Caki2 (cell line): Measurements from ENCODE around the gene NLRC5. TPM values are rescaled to one million over a fixed set of nuclear protein-coding genes. Genes with fewer than 3 reads are reported as not detected.

ENCODE experiments used
- DNase-seq: peaks from one replicate; pipeline ENCODE4 v3.0.0-alpha.2; 2015; ENCODE audit warnings: low read depth
- in situ Hi-C: cut with HindIII; loops from 2 replicates; pipeline ENCODE4 v1.10.0; 2016; ENCODE audit warnings: low sequenced_read_pairs, low pct_unique_long_range_greater_than_20kb, mixed read lengths
- total RNA-seq: library from RNA; depleted of rRNA; stranded (reverse); fragments of >200 nt; shearing (Covaris generic); gene quantifications from 2 replicates; pipeline ENCODE4 v1.2.3, GENCODE V29; 2014; ENCODE audit warnings: low replicate concordance

Gene NLRC5
- total RNA-seq, 1 experiment from 2014 or later, result 3.1 TPM

DNA sequence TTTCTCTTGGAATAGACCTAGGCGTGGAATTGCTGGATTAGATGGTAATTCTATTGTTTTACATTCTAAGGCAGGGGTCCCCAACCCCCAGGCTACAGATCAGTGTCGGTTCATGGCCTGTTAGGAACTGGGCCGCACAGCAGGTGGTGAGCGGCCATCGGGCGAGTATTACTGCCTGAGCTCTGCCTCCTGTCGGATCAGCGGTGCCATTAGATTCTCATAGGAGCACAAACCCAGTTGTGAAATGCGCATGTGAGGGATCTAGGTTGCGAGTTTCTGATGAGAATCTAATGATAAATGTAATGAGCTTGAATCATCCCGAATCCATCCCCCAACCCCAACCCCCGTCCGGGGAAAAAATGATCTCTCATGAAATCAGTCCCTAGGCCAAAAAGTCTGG, 23.0 kb downstream of the NLRC5 start:
- DNase-seq, result no peak
- in situ Hi-C loops, result no loop called here

DNA sequence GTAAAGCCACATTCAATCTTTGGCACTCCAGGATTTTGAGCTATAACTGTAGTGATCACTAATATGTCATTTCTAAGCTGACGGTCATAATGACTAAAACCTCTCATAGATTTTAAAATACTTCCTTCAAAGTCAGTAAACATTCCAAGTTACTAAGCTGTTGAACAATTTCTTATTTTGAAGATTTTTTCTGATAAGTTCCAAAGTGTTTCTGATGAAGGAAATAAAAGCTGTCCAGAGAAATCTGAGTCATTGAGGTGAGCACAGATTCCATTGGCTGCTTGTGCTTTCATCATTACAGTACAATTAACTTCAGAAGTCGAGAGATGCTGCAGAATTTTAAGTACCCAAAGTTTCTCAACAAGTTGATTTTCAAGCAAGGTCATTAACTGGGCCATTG, 23.9 kb downstream of the NLRC5 start:
- in situ Hi-C loops, result no loop called here
- DNase-seq, result no peak

DNA sequence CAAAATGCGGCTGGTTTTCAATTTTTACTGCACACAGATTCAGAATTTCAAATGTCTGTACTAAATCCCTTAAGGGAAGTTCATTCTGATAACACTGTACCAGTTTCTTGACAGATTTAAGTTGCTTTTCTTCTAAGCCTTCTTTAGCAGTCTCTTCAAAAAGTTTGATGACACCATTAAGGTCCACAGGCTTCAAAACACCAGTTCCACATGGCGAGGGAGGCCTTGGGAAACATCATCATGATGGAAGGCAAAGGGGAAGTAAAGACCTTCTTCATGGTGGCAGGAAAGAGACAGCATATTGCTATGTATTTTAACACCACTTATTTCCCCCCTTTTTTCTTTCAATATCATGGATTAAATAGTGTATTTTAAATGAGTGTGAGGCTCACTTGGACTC, 24.5 kb downstream of the NLRC5 start:
- in situ Hi-C loops, result no loop called here
- DNase-seq, result no peak

DNA sequence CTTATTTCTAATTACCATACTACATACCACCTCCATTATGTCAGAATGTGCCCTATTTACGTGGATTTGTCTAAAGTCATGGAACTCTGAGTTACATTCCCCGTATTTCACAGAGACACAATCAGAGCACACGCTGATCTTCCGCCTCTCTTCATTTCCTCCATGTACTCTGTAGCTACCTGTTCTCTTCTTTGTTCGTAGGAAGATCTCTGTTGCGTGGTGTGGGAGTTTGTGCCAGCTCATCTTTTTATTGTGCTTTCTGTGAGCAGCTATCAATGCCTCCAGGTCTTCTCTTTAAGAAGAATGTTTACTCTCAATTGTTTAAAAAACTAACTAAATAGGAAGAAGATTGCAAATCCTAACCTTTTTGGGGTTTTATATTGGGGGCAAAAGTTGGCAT, 26.9 kb downstream of the NLRC5 start:
- DNase-seq, result no peak
- in situ Hi-C loops, result no loop called here

DNA sequence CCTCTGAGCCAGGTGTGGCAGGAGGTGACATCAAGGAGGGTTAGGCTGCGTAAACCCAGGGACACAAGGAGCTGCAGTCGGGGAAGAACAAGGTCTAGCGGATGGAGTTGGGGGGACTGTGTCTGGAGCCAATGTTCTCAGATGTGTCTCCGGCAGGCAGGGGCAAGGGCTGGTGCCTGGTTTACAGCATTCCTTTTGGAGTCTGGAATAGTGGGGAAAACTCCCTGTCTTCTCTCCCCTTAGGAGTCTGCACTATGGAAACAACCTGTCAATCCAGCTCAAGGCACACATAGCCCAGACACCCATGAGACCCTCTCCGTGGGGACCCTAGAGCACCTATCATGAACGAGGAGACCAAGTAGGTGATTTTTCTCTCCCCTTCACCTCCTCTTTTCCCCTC, 27.5 kb downstream of the NLRC5 start:
- no peak for DNase-seq
- in situ Hi-C loops, result no loop called here

DNA sequence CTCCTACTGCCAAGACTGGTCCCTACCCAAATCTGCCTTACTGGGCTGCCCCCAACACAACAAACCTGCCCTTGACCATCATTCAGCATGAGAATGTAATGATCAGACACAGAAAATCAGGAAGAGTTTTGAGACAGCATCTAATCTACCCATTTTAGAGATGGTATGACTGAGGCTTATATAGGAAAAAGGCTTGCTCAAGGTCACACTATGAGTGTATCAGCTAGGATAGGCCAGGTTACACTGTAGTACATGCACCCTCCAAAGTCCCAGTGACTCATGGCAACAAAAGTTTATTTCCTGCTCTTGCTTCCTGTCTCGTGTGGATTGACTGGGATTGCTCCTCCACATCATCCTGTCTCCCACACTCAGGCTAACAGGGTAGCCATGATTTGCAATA, 27.9 kb downstream of the NLRC5 start:
- in situ Hi-C loops, result no loop called here
- no peak for DNase-seq

DNA sequence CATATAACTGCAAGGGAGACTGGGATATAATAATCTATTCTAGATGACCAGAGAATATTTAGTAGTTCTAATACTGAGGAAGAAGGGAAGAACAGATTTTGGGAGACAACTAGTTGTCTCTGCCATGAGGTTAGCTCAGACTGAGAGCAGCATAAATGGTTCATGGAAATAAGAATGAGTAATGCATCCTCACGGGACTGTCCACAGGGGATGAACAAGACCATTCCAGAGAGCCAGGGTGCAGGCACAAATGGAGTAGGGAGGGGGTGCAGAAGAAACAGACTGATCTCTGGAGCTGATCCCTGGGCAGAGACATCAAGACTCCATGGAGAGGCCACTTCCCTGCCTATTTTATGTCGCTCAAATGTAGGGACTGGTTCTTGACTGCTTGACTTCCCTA, 30.4 kb downstream of the NLRC5 start:
- no peak for DNase-seq
- in situ Hi-C loops, result no loop called here

DNA sequence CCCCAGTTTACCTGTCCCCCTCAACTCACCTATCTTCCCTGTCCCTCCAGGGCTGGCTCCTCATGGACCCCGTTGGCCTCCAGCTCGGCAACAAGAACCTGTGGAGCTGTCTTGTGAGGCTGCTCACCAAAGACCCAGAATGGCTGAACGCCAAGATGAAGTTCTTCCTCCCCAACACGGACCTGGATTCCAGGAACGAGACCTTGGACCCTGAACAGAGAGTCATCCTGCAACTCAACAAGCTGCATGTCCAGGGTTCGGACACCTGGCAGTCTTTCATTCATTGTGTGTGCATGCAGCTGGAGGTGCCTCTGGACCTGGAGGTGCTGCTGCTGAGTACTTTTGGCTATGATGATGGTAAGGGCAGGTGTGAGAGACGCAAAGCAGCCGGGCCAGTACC, 31.3 kb downstream of the NLRC5 start:
- no peak for DNase-seq
- in situ Hi-C loops, result no loop called here

DNA sequence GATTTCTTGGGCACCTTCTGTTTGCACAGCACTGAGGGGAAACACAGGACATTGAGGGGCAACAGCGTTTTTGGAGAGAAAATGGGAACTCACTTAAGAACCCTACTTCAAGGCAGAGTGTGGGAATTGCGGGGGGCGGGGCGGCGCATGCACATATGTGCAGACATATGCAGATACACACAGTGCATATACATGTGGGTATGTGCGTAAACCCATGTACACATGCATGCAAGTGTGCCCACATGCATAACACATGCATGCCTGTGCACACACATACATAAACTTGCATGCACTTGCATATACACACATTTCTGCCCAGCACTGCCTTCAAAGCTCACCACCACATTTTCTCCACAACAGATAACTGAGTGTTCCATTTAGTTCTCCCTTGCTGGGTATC, 32.4 kb downstream of the NLRC5 start:
- in situ Hi-C loops, result no loop called here
- DNase-seq, result no peak

DNA sequence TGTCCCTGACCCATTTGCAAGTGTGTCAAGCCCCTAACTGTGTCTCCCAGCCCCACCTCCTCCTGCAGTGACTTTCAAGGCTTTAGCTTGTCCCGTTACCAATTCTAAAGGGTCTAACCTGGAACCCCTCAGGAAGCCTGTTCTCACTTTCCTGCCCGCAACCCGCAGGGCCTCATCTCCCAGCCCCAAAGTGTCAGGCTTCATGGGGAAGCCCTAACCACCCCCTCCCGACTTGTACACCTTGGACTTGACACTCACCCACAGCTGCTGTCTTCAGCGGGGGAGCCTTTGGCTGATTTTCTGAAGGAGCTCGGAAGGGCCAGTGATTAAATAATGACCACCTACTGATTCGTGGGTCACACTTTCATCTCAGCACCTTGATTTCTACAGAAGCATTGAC, 33.1 kb downstream of the NLRC5 start:
- in situ Hi-C loops, result no loop called here
- DNase-seq, result no peak

DNA sequence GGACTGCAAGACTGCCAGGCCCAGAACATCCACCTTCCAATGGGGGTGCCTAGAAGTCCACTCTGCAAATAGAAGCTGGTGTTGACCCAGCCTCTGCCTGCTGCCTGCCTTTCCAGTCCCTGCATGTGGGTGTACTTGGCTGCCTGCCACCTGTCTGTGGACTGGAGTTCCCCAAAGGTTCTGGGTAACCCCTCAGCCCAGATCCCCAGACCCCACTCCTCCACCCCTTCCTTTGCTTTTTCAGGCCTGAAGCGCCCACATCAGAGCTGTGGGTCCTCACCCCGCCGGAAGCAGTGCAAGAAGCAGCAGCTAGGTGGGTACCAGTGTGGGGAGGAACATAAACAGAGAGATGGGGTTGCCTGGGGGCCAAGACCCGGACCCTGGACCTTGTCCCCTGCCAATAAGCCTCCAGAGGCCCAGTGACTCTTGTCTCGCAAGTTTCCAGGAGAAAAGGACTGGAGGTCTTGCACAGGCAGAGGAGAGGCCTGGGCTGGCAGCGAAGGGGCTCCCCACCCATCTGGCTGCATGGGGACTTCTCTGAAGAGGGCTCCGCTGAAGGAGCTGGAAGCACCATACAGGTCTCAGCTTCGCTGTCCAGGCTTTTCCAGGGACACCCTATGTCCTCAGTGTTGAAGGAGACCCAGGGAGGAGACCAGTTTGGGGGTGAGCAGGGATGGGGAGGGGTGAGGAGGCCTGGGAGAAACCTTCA, 34.3 kb downstream of the NLRC5 start:
- in situ Hi-C loops, result no loop called here
- DNase-seq, result no peak

DNA sequence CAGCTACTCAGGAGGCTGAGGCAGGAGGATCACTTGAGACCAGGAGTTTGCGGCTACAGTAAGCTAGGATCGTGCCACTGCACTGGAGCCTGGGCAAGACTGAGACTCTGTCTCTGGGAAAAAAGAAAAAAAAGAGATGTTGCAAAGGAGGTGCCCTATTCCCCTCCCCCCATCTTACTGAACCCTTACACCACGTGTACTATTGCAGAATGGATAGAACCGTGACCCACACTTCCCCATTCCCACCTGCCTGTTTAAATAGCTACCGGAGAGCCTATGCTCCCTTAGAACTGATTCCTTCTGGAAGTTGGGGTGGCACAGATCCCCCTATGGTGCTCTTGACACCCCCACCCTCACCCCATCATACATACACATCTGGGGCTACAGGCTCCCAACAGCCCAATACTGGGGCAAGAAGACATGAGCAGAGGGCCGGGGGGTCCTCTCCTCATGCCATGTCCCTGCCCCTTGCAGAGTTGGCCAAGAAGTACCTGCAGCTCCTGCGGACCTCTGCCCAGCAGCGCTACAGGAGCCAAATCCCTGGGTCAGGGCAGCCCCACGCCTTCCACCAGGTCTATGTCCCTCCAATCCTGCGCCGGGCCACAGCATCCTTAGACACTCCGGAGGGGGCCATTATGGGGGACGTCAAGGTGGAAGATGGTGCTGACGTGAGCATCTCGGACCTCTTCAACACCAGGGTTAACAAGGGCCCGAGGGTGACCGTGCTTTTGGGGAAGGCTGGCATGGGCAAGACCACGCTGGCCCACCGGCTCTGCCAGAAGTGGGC, 35.7 kb downstream of the NLRC5 start:
- in situ Hi-C loops, result no loop called here
- DNase-seq, result no peak

DNA sequence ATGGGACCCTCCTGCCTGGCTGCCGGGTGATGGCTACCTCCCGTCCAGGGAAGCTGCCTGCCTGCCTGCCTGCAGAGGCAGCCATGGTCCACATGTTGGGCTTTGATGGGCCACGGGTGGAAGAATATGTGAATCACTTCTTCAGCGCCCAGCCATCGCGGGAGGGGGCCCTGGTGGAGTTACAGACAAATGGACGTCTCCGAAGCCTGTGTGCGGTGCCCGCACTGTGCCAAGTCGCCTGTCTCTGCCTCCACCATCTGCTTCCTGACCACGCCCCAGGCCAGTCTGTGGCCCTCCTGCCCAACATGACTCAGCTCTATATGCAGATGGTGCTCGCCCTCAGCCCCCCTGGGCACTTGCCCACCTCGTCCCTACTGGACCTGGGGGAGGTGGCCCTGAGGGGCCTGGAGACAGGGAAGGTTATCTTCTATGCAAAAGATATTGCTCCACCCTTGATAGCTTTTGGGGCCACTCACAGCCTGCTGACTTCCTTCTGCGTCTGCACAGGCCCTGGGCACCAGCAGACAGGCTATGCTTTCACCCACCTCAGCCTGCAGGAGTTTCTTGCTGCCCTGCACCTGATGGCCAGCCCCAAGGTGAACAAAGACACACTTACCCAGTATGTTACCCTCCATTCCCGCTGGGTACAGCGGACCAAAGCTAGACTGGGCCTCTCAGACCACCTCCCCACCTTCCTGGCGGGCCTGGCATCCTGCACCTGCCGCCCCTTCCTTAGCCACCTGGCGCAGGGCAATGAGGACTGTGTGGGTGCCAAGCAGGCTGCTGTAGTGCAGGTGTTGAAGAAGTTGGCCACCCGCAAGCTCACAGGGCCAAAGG, 36.8 kb downstream of the NLRC5 start:
- no peak for DNase-seq
- in situ Hi-C loops, result no loop called here

DNA sequence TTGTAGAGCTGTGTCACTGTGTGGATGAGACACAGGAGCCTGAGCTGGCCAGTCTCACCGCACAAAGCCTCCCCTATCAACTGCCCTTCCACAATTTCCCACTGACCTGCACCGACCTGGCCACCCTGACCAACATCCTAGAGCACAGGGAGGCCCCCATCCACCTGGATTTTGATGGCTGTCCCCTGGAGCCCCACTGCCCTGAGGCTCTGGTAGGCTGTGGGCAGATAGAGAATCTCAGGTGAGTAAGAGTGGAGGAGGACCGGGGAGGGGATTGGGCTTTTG, 37.4 kb downstream of the NLRC5 start:
- DNase-seq, result no peak
- in situ Hi-C loops, result no loop called here

DNA sequence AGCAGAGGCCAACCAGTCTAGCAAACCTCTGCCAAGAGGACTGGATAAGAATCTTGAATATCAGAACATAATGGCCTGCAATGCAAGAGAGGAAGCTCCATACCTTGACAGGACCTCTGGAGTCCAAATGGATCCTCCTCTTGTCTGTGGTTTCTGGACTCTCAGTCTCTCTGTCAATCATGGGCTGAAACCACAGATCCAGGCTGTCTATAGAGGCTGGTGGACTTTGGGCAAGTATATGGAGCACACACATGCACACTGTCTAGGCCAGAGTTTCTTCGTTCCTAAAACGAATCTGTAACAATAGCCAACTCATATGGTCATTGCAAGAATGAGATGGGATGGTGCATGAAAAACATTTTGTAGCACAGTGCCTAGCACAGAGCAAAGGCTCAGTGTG, 37.7 kb downstream of the NLRC5 start:
- in situ Hi-C loops, result no loop called here

DNA sequence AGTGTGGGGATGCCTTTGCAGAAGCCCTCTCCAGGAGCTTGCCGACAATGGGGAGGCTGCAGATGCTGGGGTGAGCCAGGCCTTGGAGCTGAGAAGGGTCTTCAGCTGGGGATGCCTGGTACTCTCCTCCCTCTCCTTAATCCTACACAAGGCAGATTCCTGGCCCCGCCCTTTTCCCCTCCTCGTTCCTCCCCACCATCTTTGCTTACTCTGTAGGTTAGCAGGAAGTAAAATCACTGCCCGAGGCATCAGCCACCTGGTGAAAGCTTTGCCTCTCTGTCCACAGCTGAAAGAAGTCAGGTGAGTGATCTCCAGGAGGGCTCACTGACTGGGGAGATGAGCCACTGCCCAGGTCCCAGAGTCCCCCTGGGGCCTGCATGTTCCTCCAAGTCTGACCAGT, 38.7 kb downstream of the NLRC5 start:
- in situ Hi-C loops, result no loop called here
- DNase-seq, result no peak

More for the DNA sequence above, 37.7 kb downstream of the NLRC5 start:
- DNase-seq, result no peak

DNA sequence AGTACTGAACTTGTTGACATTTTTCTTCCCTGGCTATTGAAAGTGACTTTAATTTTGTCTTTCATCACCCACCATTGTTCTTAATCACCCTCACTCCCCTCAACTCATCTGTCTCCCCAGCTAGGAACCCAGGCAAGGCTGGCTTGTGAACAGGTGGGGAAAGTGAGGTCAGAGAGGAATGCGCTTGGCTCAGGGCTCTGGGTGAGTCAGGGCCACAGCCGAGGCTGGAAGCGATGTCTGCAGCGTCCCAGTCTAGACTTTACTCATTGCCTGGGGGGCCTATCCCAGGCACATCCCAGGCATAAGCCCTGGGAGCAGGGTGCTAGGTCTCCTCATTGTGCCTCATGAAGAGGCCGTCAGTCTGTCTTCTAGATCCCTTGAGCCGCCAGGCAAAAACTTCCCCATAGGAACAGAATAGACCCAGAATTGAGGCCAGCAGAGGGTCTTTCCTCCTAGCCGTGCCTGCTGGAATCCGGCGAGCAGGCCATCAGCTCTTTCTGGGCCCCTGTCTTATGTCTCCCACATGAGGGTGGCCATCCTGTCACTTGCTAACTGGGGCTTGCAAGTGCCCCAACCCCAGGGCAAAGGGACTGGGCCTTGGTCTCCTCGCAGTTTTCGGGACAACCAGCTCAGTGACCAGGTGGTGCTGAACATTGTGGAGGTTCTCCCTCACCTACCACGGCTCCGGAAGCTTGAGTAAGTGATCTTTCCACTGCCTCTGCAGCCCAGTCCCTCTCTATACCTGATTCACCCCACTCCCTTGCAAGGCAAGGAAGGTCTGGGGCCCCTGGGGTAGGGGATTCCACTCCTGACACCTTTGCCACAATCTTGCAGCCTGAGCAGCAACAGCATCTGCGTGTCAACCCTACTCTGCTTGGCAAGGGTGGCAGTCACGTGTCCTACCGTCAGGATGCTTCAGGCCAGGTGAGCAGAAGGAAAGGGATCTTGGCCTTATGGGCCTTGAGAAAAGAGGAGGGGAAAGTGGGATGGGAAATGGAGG, 40.1 kb downstream of the NLRC5 start:
- in situ Hi-C loops, result no loop called here
- DNase-seq, result no peak

DNA sequence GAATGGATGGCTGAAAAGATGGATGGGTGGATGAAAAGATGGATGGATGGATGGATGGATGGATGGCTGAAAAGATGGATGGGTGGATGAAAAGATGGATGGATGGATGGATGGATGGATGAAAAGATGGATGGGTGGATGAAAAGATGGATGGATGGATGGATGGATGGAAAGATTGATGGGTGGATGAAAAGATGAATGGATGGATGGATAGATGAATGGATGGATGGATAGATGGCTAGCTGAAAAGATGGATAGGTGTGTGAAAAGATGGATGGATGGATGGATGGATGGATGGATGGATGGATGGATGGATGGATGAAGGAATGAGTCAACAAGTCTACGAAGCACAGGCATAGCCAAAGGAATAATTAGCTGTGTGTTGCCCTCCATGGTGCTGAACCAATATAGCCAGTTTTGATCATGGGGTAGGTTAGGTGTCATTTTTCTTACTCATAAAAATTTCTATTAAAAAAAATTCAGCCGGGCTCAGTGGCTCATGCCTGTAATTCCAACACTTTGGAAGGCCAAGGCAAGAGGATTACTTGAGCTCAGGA, 41.1 kb downstream of the NLRC5 start:
- in situ Hi-C loops, result no loop called here
- no peak for DNase-seq
